ENCODE results near the gene CDIPT.

The CDIPT gene

DNA sequence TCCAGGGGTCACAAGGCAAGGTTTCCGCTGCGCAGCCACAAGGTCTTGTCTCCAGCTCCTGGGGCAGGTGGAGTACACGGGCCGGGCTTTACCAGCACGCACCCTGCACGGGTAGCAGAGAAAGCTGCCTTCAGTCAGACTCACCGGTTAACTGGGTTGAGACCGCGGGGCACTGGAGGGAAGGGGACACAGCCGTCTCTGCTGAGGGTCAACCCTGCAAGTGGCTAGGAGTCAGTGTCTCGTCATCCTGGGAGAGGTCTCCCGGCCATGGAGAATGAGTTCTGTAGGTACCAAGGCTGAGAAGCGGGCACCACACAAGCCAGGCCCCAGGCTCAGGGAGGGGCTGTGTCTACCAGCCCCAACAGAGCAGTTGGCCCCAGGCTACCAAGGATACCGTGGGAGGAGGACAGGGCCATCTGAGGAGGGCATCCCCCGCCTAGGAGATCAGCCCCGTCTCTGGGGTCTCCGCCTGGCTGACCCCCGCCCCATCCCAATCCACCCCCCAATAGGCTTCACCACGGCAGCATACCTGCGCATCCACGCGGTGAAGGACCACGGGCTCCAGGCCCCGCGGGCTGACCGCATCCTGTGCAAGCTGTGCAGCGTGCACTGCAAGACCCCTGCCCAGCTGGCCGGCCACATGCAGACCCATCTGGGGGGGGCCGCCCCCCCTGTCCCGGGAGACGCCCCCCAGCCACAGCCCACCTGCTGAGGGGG, 53.8 kb downstream of the CDIPT start:
- no peak for DNase-seq
